ENCODE results near the gene CTCFL. TPM values are rescaled to one million over a fixed set of nuclear protein-coding genes. Genes with fewer than 3 reads are reported as not detected.

The CTCFL gene
- 0.02 TPM in 2 of 5 replicates, not detected in the others for total RNA-seq (2022; extraction: Qiagen RNA extraction)

GRCh38 chr20:57524511-57525176, at the start of gene CTCFL:
Gene CTCFL, minus strand, starts transcription at chr20:57525140. Its CDS starts 935 bp downstream, at chr20:57524205.

GRCh38 chr20:57560554-57561355, 35.8 kb upstream of the CTCFL start, which contains the start of gene PCK1:
Gene PCK1, plus strand, starts transcription at chr20:57561110. Its CDS starts 302 bp downstream, at chr20:57561412.

Other genes with a start within 250 kb of the CTCFL start
- not detected in 5 replicates for gene SPO11, start 195.3 kb downstream of the CTCFL start, total RNA-seq (2022; extraction: Qiagen RNA extraction)
- gene RAE1, start 173.9 kb downstream of the CTCFL start, total RNA-seq (2022; extraction: Qiagen RNA extraction): 56.3 to 70.2 TPM (median 59.0 TPM) in 5 replicates
- gene RBM38, start 133.7 kb downstream of the CTCFL start, total RNA-seq (2022; extraction: Qiagen RNA extraction): 24.3 to 36.9 TPM (median 34.0 TPM) in 5 replicates
- 0.03 to 0.23 TPM (median 0.16 TPM) in 5 replicates for gene PCK1, start 36.0 kb upstream of the CTCFL start, total RNA-seq (2022; extraction: Qiagen RNA extraction)
- 0.02 to 0.03 TPM in 2 of 5 replicates, not detected in the others for gene ZBP1, start 95.3 kb upstream of the CTCFL start, total RNA-seq (2022; extraction: Qiagen RNA extraction)
- 149 to 316 TPM (median 292 TPM) in 5 replicates for gene PMEPA1, start 184.9 kb upstream of the CTCFL start, total RNA-seq (2022; extraction: Qiagen RNA extraction)

All from A549 treated with AZD2906 at 1 μM for 4 hours (cell line).